HG02571 (cell line): ENCODE data around the gene ACBD3.
A peak's percentile ranks its signal among the peaks of the same experiment; 100 is the strongest.

Experiments
- ATAC-seq: cut with Tn5 transposase; IDR thresholded peaks from one replicate; pipeline ENCODE4 v1.9.1; 2021; ENCODE audit warnings: mild to moderate bottlenecking, moderate library complexity; ENCODE audit not compliant: unreplicated experiment

Gene ACBD3

DNA sequence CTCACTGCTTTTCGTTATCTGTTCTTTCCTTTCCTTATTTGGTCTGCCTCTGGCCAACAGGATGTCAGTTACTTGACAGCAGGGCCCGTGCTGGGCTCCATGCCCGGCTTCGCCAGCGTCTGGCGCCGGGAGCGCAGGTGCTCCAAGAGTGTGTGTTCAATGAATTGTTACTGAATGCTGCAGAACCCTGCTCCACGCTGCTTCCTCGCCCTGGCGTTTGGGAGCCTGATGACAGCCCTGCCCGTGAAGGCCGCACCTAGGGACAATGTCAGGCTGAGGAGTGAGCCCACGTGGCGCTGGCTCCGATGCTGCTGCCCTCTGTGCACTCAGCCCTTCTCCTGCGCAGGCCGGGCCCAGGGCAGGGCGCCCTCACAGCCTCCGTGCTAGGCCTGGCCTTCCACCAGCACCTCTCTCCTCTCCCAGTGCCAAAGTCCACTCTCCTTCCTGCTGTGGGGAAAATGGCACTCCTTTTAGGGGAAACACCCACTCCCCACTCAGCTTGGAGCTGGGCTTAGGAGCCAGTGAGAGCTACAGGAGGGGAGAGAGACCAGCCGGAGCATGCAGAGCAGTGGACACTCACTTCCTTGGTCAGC is 51.4 kb downstream of the ACBD3 start:
- no peak for ATAC-seq

GRCh38 chr1:226134170-226135058 is 52.1 kb downstream of the ACBD3 start:
- ATAC-seq = no peak

GRCh38 chr1:226133504-226134123 is 52.9 kb downstream of the ACBD3 start:
- ATAC-seq = no peak

- ATAC-seq = peak; percentile 40
These were observed 53.6 kb downstream of the ACBD3 start for GRCh38 chr1:226132728-226133503.

- no peak for ATAC-seq
These were observed 54.9 kb downstream of the ACBD3 start for GRCh38 chr1:226131639-226132038.

DNA sequence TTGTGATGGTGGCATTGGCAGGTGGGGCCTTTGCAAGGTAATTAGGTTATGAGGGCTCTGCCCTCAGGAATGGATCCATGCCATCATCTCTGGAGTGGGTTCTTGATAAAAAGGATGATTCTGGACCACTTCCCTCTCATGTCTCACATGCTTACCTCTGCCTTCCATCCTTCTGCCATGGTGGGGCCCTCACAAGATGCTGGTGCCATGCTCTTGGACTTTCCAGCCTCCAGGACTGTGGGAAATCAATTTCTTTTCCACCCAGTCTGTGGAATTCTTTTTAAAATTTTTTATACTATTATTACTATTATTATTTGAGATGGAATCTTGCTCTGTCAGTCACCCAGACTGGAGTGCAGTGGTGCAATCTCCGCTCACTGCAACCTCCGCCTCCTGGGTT is 57.3 kb downstream of the ACBD3 start:
- no peak for ATAC-seq

GRCh38 chr1:226128487-226129075 is 58.0 kb downstream of the ACBD3 start:
- no peak for ATAC-seq

GRCh38 chr1:226126824-226127569 is 59.5 kb downstream of the ACBD3 start:
- no peak for ATAC-seq

DNA sequence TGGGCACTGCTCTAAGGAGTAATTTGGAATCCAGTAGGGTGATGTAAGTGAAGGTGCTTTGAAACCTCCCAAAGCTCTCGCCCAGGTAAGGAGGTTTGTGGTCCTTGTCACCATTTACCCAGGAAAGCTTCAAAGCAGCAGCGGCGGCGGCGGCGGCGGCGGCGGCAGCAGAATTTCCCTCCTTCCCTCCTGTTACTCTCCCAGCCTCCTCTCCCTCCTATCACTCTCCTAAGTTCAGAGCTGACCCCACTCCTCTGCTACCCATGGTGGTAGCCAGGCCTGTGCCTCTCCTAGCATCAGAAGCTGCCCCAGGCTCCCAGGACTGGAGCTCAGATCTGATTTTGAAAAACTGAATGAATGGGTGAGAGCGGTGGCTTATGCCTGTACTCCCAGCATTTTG is 60.7 kb downstream of the ACBD3 start:
- ATAC-seq = no peak

DNA sequence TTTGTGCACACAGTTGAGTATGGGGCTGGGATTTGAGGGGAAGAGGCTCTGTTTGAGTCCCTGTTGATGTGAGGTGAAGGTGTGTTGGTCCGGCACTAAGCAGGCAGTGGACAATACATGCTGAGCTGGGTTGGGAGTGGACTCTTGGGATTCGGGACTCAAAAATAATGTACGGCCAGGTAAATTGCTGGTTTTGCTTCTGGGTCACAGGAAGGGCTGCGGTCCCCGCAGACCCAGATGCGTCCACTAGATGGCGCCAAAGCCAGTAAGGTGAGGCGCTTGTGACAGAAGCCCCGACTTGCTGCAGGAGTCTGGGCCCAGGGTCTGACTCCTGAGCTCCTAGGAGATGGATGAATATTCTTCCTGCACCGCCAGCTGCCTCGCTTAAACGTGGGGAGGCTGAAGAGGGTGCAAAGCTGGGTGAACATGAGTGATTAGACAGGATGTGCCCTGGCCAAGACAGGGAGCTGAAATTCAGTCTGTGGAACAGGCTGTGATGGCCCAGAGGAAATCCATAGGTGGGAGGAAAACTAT is 61.4 kb downstream of the ACBD3 start:
- no peak for ATAC-seq

DNA sequence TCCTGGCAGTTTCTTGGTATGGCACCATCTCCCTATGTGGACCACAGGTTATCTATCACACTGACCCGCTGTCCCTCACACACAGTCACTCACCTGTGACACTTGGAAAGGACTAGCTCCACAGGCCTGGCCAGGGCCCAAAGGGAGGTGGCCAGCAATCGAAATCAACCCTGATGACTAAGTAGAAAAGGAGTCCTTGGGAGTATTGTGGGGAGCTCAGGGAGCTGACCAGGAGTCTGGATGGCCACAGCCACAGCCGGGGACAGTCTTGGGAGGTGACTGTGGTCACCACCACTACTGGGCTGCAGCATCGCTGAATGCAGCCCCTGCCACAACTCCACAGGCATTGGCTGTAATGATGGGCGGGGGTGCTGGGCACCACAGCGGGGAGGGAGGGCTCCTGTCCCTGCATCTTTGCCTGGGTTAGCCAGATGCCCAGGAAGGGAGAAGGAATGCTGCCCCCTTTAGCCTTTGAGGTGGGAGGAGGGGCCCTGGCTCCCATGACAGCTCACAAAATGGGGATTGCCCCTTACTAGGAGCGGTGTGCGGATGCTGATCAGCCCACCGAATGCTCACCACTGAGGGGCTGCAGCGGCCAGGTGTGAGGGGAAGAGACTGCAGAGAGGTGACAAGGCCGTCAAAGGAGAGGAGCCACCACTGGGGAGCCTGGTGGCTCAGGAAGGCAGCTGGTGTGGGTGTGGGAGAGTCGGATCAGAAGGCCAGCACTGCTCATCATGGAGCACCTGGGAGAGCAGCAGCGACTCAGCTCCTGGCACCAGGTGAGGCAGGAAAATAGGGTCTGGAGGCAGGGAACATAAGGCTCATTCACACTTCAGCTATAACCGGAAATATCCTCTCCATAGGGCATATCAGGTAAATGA is 62.7 kb downstream of the ACBD3 start:
- no peak for ATAC-seq

DNA sequence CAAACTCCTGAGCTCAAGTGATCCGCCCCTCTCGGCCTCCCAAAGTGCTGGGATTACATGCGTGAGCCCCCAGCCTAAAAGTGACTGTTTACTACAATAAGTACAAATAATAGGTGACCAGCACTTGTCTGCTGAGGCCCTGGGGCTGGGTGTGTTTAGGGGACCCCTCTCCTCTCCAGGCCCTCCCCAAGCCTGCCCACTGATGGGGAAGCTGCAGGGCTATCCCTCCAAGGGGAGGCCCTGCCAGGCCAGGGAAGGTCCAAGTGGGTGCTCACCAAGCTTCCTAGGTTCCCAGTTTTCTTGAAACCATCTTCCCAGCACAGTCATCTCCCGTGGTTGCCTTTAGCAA is 63.4 kb downstream of the ACBD3 start:
- ATAC-seq = no peak

GRCh38 chr1:226121587-226122400 is 64.7 kb downstream of the ACBD3 start:
- peak; percentile 66 for ATAC-seq

GRCh38 chr1:226121049-226121586 is 65.4 kb downstream of the ACBD3 start:
- ATAC-seq = no peak

GRCh38 chr1:226120398-226120797 is 66.1 kb downstream of the ACBD3 start:
- ATAC-seq = no peak

DNA sequence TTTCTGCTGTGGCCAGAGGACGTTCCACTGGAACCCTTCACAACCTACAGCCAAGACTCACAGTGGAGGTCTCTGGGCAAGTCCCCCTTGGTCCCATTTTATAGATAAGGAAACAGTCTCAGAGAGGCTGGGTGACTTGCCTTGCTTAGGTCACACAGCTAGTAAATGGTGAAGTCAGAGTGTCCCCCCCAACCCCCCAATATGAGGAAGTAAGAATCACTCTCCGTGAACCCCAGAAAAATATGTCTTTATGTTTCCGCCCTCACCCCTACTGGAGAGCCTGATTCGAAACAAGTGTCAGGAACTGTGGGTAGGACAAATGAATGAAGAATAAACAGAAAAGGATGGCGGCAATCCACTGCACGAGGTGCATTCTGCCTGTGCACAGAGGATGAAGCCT is 67.4 kb downstream of the ACBD3 start:
- ATAC-seq = no peak

DNA sequence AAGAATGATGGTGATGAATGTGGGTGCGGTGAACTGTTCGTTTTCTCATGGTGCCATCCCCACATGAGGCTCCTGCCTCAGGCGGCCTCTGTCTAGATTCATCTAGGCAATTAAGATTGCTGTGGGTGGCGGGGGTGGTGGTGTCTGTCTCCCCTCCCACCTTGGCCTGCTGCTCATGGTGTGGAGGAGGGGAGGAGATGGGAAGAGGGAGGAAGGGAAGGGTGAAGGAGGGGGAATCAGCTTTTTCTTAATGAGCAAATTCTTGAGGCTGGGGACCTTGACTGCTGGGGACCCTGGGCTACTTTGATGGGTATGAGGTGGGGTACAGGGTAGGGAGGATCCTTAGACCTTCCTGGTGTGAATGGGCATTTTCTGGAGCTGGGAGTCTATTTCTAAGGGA is 68.2 kb downstream of the ACBD3 start:
- ATAC-seq = no peak

DNA sequence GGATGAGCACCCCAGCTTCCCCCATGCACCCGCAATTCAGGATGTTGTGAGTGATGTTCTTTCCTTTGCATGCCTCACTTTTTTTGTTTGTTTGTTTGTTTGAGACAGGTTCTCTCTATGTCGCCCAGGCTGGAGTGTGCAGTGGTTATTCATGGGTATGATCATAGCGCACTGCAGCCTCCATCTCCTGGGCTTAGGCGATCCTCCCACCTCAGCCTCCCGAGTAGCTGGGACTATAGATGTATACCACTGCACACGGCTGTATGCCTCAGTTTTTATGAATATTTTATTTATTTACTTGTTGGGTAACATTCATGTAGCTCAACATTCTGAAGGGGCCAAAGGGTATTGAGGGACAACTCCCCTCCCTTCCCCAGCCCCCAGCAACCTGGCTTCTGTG is 69.2 kb downstream of the ACBD3 start:
- no peak for ATAC-seq
